HCT116 (cell line): ENCODE data around the gene BEST4.
"Not testable (repeated sequence)": the region's sequence is repeated elsewhere in the genome, so short reads cannot be mapped to it uniquely, and the experiment has no call there.

Experiments
- POLR2A ChIP-seq: IDR thresholded peaks from 2 replicates; pipeline ENCODE4 v1.7.0; 2011; ENCODE audit warnings: borderline replicate concordance; ENCODE audit not compliant: insufficient read depth, insufficient read length; ENCODE audit errors: extremely low read depth
- RAD21 ChIP-seq: IDR thresholded peaks from 2 replicates; pipeline ENCODE4 v1.6.1; 2012; ENCODE audit warnings: low read depth, mild to moderate bottlenecking
- TF ChIP-seq, protein P1 (sequence below): IDR thresholded peaks from 2 replicates; pipeline ENCODE4 v1.6.1; 2012
- TF ChIP-seq, protein P2 (sequence below): IDR thresholded peaks from 2 replicates; pipeline ENCODE4 v1.6.1; 2012
- TF ChIP-seq, protein P3 (sequence below), 3 experiments: fragments of 200-600 bp in 1 of 3; sonication (generic) in 1 of 3; IDR thresholded peaks in 2 of 3; conservative IDR thresholded peaks in 1 of 3; 2 replicates each; pipeline ENCODE4 v1.5.1; 2012 to 2017; ENCODE audit warnings: low read depth in 2 of 3, low read length in 2 of 3, antibody characterized with exemption in 1 of 3, borderline replicate concordance in 1 of 3, control low read depth in 1 of 3, mild to moderate bottlenecking in 1 of 3, mixed read lengths in 1 of 3, mixed run types in 1 of 3, moderate library complexity in 1 of 3; ENCODE audit not compliant: insufficient read depth in 1 of 3

GRCh38 chr1:44815926-44816325, 28.0 kb upstream of the BEST4 start:
- TF ChIP-seq, protein P1, sequence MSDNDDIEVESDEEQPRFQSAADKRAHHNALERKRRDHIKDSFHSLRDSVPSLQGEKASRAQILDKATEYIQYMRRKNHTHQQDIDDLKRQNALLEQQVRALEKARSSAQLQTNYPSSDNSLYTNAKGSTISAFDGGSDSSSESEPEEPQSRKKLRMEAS, result not testable (repeated sequence)
- TF ChIP-seq, protein P2, sequence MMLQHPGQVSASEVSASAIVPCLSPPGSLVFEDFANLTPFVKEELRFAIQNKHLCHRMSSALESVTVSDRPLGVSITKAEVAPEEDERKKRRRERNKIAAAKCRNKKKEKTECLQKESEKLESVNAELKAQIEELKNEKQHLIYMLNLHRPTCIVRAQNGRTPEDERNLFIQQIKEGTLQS, result not testable (repeated sequence)
- TF ChIP-seq, protein P3, sequence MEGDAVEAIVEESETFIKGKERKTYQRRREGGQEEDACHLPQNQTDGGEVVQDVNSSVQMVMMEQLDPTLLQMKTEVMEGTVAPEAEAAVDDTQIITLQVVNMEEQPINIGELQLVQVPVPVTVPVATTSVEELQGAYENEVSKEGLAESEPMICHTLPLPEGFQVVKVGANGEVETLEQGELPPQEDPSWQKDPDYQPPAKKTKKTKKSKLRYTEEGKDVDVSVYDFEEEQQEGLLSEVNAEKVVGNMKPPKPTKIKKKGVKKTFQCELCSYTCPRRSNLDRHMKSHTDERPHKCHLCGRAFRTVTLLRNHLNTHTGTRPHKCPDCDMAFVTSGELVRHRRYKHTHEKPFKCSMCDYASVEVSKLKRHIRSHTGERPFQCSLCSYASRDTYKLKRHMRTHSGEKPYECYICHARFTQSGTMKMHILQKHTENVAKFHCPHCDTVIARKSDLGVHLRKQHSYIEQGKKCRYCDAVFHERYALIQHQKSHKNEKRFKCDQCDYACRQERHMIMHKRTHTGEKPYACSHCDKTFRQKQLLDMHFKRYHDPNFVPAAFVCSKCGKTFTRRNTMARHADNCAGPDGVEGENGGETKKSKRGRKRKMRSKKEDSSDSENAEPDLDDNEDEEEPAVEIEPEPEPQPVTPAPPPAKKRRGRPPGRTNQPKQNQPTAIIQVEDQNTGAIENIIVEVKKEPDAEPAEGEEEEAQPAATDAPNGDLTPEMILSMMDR (IDR thresholded peaks at IDR 0.05 in 2 of 3, conservative IDR thresholded peaks at IDR 0.05 in 1 of 3; ENCODE audit: borderline replicate concordance in 1 of 3, insufficient read depth in 1 of 3, low read depth in 2 of 3, low read length in 2 of 3), result not testable (repeated sequence)
- TF ChIP-seq RAD21, POLR2A: not testable (repeated sequence)
